ENCODE results near the gene AMOTL1.
"Not testable (repeated sequence)": the region's sequence is repeated elsewhere in the genome, so short reads cannot be mapped to it uniquely, and the experiment has no call there.

Gene AMOTL1

DNA sequence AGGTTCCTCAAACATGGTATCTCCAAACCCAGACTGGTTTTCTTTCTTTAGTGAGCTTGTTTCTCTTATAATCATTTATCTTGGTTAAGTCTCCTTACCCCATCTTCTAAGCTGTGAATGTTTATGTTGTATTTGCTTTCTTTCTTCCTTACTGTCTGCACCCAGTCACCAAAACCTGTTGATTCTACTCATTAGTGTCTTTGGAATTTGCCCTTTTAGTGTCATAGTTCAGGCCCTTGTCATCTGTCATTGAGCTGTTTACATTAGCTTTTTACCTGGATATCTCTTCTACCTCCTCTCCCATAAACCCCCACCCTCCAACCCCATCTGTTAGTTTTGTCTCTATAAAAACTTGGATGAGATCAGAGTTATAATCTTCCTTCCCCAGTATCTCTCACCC lies 59.9 kb downstream of the AMOTL1 start:
- no peak for DNase-seq

DNA sequence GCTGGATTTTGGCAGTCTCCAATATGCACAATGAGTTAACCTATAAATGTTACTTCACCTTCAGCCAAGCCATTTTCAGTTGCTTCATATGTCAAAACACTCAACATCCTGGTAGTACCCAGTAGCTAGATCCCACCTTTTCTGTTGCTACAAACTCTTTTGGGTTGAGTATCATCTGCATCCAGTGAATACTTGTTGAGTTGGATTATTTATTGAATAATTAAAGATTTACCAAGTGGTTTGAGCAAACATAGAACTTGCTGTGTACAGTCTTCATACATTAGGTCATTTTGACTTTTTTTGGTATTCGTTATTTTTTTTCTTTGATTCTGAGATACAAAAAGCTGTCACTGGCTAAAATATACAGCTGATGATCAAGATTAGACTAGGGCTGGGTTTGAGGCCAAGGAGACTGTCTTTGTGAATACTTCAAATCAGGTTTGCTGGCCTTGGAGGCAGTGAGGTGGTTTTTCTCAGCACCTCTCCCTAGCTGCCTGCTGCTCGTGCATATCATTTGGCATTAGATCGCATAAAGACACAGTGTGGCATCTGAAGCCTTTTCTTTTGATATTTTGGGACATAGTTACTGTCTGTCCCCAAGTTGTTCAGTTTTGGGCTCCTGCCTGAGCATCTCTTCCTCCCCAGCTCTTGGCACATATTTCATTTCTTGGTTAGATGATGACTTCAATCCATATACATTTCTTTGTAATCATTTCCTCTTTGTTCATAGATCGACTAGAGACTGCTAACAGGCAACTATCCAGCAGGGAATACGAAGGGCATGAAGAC lies 62.8 kb downstream of the AMOTL1 start:
- no peak for DNase-seq

DNA sequence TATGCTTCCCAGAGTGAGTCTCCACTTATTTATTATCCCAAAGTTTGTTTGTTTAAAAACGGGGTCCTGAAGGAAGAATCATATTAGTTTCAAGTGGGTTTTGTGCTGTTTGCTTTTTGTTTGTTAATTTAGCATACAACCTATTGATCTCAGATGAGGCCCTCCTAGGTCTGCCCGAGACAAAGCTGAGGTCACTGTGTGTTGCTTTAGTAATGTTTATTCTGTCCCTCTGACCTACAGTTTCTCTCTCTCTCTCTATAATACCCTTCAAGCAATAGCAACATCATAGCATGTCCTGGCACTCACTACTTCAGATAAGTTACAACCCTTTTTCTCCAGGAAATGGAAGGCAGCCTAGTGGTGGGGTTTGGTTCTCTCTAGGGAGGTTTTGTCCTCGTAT lies 63.4 kb downstream of the AMOTL1 start:
- DNase-seq = no peak

DNA sequence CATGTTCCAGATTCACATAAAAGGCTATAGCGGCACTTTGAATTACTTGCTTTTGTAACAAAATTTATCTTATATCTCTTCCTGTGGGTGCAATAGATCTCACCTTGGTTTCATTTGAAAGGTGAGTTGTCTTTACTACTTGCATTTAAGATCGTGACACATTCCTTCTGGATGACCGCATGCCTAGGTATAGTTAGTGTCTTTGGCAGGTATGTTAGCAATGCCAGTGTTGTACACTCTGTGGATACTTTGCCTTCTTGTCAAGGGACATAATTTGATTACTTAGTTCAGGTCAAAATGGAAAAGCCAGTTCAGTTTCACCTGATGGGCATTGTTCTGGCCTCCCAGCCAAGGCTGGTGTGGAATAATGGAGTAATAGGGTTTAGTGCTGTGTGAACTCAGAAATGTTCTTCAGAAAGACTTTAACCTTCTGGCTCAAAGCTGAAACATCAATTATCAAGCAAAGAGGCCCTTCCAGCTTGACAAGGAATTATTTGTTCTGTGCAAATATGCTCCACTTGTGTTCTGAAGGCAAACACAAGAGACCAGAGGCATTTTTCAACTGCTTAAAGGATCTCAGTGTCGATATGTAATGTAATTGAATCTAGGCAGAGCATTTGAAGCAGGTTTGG lies 64.6 kb downstream of the AMOTL1 start:
- DNase-seq = no peak

DNA sequence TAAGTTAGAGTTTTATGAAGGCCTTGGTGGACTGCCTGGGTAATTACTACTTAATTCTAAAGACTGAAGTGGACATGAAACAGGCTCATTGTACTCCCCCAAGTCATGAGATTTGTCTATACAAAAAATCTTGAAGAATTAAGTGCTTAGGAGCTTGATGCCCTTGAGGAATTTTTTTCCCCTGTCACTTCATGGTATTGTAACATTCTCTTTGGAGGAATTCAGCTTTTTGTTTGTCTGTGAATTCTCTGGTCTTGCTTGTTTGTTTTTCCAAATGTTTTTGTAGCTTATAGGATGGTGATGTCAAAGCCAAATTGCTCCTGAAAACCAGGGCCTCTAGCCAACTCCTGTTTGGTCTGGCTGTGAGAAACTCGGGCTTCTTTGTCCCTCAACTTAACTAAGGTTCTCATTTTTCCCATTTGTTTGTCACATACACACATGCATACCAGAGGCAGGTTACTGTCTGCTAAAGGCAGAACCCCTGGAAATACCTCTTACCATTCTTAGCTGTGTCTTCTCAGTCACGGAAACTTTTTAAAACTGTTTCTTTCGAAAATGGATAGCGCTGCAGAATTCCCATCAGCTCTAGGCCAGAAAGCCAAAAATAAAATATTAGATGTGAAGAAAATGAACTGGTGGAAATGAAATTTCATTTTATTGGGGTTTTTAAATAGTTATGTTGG lies 66.9 kb downstream of the AMOTL1 start:
- no peak for DNase-seq

DNA sequence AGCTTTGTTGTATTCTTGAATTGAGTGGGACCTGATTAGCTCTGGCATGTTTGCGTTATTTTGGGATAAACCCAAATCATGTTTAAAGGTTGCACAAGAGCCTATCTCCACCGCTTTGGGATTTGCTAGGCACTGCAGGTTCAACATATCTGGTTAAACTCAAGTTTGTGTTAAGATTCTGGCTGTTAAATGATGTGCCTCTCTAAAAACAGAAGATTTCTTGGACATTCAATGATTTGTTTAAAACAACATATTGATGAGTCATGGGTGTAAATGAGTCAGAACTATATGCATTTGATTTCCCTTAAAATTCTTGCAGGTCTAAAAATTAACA lies 67.4 kb downstream of the AMOTL1 start:
- DNase-seq = no peak

DNA sequence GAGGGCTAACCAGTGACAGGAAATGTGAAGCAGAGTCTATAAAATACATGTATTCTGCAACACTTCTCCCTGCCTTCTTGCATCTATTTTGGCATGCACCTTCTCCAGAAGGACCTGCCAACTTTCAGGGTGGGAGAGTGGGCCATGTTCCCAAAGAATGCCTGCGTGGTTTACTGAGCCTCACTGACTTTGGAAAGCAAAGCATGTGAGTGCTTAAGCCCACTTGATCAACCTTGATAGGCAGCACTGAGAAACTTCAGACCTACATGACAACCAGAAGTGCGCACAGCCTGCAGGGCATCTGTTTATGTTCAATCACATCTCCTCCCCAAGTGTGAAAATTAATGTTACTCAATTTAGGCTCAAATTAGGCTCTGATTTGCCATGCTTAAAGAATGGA lies 69.2 kb downstream of the AMOTL1 start:
- no peak for DNase-seq

DNA sequence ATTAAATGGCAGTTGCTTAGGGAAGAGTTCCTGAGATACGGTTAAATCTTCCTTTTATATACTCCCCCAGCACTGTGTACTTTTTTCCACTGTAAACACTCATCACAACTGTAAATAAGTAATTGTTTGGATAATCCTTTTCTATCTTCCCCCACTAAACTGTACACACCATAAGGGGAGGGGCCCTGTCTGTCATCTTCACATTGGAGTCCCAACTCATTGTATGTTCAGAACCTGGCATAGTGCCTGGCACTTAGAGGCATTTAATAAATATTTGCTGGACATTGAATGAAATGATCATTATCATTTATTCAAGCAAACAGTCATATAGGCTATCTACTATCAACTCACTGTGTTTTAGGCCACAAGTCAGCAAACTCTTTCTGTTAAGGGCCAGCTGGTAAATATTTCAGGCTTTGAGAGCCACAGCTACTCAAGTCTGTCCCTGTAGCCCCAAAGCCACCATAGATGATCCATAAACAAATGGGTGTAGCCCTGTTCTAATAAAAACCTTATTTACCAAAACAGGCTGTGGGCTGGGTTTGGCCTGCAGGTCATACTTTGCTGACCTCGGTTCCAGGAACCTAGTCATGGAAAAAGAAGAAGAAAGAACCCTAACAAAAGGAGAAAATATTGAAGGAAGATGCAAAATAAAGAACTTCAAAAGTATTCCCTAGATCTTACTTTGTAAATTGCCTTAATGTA lies 70.0 kb downstream of the AMOTL1 start:
- no peak for DNase-seq

DNA sequence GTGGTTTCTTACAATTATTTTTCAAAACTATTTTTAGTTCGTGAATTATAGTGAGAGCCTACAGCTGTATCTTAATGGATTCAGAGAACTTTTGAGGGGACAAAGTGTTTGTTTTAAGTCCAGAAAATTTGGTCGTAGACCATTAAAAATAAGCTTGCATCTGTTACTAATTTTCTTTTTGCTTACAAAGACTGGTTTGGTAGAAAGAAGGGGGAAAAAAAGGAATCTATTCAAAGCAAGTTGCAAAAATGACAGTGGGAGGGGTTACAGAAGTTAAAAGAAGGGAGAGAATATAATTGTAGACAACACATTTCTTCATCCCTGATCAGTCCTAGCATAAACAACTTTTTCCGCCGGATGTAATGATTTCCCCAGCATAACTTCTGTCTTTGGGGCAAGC lies 72.1 kb downstream of the AMOTL1 start:
- DNase-seq = no peak

DNA sequence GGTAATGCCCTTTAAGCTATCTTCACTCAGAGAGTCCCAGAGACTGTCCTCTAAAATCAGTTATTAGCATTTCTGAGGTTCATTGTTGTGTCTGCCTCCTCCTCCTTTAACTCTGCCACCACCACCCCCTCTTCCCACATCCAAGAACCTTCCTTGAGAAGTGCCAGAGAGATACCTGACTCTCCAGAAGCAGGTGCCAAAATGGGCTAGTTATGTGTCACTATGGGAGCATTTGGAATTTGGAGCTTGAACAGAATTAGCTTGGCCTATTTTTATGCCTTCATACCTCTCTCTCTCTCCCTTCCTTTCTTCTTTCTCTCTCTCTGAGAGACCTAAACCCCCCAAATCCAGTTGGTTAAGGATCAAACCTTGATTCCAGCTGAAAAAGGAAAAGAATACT lies 75.9 kb downstream of the AMOTL1 start:
- no peak for DNase-seq

DNA sequence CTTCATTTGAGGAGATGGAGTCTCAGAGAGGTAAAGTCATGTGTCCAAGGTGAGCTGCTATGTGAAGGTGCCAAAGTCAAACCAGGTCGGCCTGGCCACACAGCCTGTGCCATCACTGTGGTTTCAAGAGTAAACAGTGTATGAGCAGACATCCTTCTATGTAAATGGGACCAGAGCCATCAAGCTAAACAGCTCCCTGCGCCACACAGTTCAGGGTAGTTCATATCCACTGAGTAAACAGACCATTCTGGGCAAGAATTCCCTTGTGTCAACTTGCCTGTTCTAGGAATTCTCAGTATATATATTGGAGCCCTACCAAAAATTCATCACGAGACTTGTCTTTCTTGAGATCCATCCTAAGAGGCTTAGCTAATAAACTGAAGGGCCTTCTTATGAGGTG lies 77.5 kb downstream of the AMOTL1 start:
- DNase-seq = no peak

DNA sequence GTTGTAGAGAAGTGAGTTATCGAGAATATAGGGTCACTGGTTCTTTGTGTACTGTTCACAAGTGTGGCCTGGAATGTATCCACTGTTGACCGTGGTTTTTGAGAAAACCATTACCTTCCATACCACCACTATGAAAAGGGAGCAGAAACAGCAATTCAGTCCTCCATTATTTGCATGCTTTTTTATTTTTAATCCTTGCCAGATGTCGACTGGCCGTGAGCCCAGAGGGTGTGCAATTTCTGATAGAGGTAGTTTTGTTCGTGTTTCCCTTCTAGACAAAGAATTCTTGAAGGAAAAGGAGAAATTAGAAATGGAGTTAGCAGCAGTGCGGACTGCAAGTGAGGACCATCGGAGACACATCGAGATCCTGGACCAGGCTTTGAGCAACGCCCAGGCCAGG lies 81.7 kb downstream of the AMOTL1 start:
- no peak for DNase-seq

DNA sequence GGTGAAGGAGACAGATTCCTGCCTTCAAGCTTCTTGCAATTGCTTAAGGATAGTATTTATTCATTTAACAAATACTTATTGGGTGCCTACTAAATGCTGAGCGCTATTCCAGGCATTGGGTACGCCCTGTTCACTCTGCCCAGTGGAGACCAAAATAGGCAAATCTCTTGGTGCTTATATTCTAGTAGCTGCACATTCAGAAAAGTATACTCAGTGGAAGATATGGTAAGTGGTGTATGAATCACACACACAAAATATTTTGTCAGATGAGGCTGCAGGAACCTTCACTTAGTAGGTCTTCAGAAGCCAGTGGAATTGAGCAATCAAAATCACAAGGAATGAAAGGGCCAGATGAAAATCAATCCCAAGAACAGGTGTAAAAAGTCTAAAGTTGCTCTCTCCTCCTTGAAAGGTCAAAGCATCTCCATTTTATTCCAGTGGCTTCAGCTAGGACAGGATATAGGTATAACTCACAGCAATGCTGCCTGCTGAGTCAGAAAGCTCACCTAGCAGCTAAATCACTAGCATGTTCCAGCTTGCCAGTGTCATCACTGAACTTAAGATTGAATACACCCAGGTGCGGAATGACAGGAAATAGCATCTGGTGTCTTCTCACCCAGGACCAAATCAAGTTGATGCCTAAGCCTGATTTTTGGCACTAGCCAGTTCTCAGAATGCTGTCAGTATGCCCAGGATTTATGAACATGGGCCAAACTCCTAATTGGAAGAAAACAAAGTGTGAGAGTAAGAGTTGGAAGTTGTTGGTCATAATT lies 83.9 kb downstream of the AMOTL1 start:
- no peak for DNase-seq

DNA sequence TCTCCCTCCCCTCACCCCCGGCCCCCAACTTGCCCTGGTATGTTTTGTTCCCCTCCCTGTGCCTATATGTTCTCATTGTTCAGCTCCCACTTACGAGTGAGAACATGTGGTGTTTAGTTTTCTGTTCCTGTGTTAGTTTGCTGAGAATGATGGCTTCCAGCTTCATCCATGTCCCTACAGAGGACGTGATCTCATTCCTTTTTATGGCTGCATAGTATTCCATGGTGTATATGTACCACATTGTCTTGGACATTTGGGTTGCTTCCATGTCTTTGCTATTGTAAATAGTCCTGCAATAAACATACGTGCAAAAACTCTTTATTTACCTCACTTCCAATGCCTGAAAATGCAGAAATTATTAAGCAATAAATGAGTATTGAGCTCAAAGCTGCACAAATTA lies 85.1 kb downstream of the AMOTL1 start:
- not testable (repeated sequence) for DNase-seq

DNA sequence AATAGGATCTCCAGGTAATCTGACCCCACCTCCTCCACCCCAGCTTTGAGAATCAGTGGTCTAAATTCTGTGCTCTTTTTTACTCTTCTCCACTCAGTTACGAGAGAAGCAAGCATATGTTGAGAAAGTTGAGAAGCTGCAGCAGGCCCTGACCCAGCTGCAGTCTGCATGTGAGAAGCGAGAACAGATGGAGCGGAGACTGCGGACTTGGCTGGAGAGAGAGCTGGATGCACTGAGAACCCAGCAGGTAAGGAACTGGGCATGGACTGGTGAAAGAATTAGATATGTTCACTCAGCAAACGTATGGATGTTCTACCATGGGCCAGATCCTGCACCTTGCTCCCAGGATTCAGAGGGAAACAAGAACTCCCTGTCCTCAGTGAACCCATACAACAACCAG lies 85.7 kb downstream of the AMOTL1 start:
- no peak for DNase-seq

DNA sequence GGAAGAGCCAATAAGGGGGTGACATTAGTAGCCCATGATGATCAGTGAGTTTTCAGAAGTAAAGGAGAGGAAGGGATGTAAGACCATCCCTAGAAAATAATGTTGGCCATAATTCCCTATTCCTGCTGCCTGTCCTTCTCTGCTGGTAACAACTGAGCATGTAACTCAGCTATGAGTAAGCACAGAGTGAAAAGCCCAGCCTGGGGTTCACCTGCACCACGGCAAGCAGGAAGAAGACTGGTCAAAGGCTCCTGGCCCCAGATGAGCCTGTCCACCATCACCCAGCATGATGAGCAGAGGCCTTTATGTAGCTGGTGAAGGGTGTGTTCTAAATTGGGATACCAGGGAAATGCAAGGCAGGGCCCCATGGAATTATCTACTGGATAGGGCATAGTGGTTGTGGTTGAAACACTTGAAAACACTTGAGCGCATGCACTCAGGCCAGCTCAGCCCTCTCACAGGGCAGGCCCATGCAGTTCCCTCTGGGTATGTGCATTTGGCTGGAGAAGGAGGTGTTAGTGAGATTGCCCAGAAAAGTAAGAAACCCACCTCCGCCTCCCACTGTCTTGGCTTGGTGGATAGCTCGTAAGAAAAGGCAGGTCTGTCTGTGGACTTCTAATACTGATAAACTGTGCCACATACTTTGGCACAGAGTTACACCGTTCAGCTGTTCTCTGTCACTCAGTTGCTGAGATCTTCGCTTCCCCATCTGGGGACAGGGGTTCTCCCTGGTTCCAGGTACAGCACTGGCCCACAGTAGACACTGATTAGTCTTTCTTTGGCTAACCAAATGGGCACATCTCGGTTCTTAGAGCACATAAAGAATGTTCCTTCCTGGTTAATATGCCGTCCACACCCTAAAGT lies 86.8 kb downstream of the AMOTL1 start:
- DNase-seq = no peak

DNA sequence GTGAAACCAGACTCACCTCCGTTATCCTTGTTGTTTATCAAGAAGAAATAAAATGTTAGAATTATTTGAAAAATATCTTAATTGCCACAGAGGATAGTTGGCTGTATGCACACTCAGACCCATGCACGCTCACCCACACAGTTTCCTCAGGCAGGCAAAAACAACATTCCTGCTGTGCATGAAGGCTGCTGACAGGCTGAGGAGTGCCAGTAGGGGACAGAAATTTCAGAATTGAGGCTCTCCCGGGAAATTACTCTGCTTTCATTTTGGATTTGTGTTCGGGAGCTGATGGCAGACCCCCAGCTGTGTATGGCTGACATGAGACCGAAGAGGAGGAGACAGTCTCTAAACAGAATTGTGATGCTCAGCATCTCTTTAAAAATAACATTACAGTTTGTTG lies 87.5 kb downstream of the AMOTL1 start:
- DNase-seq = no peak

DNA sequence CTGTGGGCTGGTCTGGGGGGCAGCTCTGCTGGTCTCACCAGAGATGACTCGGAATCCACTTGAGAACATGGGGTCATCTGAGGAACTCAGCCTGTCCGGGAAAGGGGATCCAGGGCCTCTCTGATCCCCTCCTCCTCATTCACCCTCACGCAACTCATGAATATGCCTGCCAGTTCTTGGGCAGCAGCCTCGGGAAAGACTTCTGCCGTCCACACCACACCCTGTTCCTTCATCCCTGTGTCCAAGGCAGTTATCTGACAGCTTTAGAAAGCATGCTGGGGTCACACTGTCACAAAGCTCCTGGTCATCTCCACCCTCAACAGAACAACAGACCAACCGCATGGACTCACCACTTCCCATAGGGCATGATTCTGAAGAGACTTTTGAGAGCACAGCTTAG lies 88.3 kb downstream of the AMOTL1 start:
- no peak for DNase-seq

DNA sequence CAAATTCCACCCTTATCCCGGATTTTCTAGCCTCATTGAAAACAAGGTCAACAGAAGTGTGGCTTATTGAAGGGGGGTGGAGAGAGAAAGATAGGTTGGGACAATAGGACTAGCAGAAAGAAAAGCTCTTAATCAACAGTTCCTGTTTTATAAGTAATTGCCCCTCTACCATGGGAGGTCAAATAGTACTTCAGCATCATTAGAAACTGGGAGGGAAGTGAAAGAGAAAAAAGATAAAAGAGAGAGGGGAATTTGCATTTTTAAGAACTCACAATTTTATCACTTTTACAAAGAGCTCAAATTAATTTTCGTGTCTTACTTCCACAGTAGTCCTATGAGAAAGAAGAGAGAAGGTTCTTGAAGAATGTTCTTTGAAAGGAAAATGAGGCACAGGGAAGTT lies 89.2 kb downstream of the AMOTL1 start:
- no peak for DNase-seq

DNA sequence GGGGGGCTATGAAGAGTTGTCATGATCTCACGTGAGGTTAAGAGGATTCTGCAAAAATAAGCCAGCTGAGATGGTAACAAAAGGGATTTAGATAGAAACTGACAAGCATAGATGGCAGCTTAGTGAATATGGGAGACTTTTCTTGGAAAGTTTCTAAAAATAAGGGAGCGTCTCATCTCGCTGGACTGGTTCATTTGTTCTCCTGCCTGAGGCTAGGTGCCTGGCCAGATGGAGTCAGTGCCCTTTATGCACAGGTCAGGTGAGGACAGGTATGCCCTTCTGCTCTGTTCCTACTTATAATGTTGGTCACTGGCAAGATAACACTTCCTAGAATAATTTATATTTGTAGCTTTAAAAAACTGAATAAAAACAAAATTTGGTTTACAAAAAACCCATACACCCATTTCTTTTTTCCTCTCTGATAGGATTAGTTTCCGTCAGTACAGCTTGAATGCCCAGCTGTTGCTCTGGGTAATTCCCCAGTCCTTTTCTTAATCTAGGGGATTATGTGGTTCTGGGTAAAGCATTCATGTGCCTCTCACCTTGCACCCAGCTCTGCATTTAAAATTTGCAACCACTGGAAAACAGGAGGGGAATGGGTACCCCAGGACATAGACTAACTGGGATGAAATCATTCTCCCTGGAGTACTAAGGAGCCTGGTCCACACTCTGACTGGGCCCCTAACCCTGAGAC lies 90.0 kb downstream of the AMOTL1 start:
- no peak for DNase-seq

DNA sequence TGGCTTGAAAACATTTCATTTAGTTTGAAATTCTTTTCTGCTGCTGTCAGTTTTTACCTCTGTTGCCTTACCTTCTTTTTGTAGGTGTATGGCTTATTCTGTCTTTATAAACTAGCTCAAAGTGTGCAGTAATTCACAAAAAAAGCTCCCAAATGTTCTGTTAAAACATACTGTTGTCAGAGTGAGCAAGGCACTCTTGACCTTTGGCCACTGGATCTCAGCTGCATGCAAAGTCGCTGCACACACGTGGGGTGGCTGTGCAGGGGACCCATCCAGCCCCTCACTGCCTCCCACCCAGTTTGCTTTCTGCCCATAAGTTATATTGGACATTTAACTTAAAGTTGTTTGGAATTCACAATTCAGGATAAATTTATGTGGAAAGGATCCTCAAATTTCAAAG lies 92.2 kb downstream of the AMOTL1 start:
- DNase-seq = no peak
